GM19452 (cell line): ENCODE data around the gene PLCG2.

ENCODE experiments used
- ATAC-seq: cut with Tn5 transposase; IDR thresholded peaks from one replicate; pipeline ENCODE4 v1.9.1; 2021; ENCODE audit not compliant: unreplicated experiment

The PLCG2 gene

GRCh38 chr16:81841722-81842121 lies 62.6 kb downstream of the PLCG2 start:
- ATAC-seq, result peak; percentile 50

DNA sequence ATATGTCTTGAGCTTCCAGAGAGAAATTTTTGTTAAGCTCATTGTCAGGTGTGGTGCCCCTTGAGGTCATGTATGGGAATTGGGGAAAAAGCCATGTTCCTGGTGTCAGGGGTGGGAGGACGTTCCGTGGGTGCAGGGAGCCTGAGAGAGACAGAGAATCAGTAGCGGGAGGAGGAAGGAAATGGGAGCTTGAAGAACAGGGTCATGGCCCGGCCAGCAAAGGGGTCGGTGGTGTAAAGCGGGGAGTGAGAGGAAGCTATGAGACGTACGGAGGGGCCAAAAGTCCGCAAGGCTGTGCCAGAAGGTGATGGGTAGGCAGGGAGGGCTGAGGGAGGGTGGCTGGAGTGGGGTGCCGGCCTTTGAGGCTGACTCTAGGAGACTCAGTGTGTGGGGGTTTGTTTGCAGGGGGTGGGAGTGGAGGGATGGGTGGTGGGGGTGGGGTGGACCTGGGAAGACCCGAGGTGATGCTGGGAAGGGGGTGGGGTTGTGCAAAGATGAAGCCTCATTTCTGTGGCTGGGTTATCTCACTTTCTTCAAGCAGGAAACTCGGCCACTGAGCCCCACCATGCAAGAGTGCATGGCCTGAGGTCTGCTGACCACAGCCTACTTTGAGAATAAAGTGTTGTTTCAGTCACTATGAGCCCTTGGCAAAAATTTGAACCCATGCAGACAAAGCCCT lies 63.6 kb downstream of the PLCG2 start:
- ATAC-seq, result no peak

DNA sequence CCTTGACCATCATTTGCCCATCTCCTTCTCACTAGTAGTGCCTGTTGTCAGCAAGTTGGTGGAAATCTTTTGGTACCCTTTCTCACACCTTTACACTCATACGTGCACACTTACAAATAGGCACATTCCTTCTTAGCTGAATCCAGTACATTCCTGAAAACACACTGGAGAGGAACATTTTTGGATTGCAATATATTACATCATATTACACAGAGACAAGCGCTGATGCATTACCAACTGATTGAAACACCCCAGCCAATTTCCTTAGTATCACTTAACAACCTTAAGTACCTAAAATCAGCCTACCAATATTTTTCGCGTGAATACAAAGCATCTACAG lies 64.1 kb downstream of the PLCG2 start:
- no peak for ATAC-seq

DNA sequence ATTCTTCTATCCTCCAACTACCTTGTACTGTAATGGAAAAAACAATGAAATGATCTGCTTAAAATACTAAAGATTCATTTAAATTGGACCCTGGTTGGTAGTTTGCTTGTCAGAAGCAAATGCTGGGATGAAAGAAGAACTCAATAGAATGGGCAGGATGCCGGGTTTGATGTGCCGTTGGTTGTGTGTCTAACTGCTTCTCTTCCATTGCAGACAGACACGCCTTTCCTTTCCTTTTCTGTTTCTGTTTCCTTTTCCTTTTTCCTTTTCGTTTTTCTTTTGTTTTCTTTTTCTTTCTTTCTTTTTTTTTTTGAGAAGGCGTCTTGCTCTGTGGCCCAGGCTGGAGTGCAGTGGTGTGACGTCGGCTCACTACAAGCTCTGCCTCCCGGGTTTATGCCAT lies 64.6 kb downstream of the PLCG2 start:
- no peak for ATAC-seq

GRCh38 chr16:81846105-81846504 lies 67.0 kb downstream of the PLCG2 start:
- ATAC-seq, result no peak

- no peak for ATAC-seq
Measured at GRCh38 chr16:81848306-81848853, 69.3 kb downstream of the PLCG2 start.

- ATAC-seq, result no peak
Measured at GRCh38 chr16:81850197-81850944, 71.3 kb downstream of the PLCG2 start.

DNA sequence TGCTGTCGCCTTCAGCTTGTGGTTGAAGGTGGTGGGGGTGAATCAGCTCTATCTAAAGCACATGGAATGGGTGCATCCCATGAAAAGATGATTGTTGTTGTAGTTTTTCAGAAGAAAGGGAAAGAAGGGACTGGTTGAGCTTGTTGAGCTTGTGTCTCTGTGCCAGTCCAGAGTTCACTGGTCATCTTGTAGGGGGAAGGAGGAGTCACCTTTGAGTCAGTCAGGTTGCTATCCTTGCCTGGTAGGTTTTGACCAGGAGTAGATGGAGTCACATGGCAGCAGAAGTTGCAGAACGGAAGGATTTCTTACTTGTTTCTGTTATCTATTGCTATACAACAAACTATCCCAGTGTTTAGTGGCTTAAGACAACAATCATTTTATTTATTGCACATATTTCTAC lies 73.3 kb downstream of the PLCG2 start:
- no peak for ATAC-seq

DNA sequence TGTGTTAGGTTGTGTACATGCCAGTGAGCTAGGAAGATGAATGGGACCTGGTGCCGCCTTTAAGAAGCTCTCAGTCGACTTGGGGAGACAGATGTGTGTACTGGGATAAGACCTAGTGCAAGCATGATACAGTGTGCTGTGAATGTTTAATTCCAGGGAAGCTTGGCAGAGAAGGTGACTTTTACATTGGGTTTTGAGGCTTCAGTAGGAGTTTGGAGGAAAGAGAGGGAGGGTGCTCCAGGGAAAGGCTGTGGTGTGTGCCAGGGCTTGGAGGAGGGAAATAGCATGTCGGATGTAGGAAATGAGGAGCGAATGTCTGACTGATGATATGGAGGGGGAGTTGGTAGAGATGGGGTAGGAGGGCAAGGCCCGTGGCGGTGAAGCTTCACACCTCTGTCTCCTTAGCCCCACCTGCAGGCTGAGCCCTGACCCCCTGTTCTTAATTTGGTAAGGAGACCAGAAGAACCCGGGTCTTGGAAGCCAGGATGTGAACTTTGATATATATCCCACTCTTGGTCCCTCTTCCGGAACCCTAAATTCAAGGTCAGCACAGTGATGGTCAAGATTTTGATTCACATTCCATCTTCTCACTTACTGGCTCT lies 76.6 kb downstream of the PLCG2 start:
- no peak for ATAC-seq

DNA sequence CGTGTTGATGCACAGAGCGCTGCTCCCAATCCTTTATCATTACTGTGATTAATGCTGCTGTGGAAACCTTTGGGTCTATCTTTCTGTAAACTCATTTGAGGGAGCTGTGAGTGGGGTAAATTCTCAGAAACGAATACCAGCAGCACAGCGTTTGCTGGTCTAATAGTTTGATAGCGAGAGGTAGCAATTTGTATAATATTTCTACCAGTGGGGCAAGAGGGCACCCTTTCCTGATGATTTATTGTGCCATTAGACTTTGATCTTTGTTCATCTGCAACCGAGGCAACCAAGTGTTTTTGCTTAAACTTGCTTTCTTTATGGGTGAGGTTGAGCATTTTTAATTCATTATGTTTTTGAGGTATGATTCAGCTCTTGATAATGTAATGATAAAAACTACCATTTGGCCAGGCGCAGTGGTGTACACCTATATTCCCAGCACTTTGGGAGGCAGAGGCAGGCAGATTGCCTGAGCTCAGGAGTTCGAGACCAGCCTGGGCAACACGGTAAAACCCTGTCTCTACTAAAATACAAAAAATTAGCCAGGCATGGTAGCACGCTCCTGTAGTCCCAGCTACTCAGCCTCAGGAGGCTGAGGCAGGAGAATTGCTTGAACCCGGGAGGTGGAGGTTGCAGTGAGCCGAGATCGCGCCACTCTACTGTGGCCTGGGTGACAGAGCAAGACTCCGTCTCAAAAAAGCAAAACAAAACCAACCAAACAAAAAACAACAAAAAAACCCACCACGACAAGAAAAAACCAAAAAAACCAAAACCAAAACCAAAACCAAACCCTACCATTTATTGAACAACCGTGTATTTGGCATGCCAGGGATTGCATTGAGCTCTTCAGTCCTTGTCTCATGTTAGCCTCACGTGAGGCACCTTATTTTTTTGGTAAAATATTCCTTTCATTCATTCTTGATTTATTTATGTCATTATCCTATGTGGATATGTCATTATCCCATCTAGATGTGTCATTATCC lies 81.5 kb downstream of the PLCG2 start:
- ATAC-seq, result no peak

DNA sequence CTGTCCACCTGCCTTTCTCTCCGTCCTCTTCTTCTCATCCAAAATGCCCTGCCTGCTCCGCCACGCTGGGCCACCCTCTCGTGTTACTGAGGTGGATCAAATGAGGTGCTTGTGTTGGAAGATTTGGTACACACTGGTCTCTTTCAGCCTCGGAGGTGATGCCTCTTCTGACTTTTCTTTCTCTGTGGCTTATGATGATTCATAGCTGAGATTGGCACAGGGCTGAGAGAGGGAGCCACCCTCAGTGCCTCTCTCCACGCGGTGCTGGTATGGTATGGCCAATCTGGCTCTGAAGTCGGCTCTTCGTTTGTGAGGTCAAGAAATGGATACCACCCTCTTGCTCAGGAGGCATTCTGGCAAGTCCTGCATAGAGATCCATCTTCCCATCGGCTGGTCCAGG lies 82.4 kb downstream of the PLCG2 start:
- no peak for ATAC-seq

- ATAC-seq, result no peak
Measured at GRCh38 chr16:81861915-81862314, 82.8 kb downstream of the PLCG2 start.

- peak; percentile 76 for ATAC-seq
Measured at GRCh38 chr16:81863630-81864352, 84.7 kb downstream of the PLCG2 start.

- no peak for ATAC-seq
Measured at GRCh38 chr16:81864646-81865382, 85.7 kb downstream of the PLCG2 start.

DNA sequence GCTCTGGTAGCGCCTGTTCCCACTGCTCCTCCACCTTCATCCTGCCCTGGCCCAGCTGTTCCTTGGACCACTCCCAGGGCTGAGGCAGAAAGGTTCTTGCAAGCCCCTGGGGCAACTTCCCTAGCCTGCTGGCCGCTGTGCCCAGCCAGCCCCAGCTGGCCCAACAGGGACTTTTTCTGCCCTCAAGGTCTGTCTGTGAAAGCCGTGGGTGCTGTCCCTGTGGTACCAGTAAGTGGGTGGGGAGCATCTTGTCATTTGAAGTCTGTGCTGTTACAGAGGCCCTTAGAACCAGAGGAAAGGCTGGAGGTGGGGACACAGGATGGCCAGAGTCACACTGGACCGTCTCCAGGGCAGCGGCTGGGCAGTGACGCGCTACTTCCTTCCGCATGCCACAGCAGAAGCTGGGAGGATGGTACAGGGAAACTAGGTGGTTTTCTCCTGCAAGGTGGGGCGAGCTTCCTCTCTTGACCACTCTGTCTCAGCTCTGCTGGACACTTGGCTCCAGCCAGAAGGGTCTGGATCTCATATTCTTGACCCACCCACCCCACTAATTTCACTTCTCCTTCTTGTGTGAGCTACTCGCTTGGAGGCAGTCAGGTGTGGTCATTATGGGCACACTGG lies 87.8 kb downstream of the PLCG2 start:
- ATAC-seq, result no peak

- ATAC-seq, result no peak
Measured at GRCh38 chr16:81868057-81868748, 89.1 kb downstream of the PLCG2 start.

GRCh38 chr16:81869326-81869725 lies 90.2 kb downstream of the PLCG2 start:
- ATAC-seq, result no peak

DNA sequence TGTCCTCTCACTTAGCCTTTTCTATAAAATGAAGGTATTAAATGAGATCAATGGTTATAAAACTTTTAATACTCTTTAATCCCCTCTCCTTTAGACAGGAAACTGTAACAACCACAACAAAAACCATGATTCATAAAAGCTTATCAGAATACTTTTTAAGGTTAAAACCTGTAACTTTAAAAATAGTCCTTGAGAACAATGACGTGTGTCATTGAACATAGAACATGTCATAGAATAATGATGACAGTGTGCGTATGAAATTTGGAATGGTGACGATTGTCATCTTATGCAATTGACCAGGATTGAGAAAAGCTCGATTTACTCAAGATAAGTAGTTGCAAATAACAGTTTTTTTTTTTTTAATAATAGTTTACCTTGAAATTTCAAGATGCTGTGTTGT lies 94.1 kb downstream of the PLCG2 start:
- ATAC-seq, result no peak
